CD4-positive, CD25-positive, alpha-beta regulatory T cell (primary cell): Measurements from ENCODE around the gene TMEM169. TPM values are rescaled to one million over a fixed set of nuclear protein-coding genes. Genes with fewer than 3 reads are reported as not detected.
"Not testable (repeated sequence)": the region's sequence is repeated elsewhere in the genome, so short reads cannot be mapped to it uniquely, and the experiment has no call there.

Source experiments
- ATAC-seq, 2 donors: fragments of 150-1000 bp; cut with Tn5 transposase; one replicate each; pipeline ENCODE4 v1.10.0; 2021; ENCODE audit warnings: low read depth in 2 of 2, moderate number of reproducible peaks in 2 of 2, moderate library complexity in 1 of 2
- DNase-seq, 3 donors: peaks; one replicate each; pipeline versions ENCODE4 v3.0.0 to v3.0.0-alpha.2; 2012 to 2022; ENCODE audit warnings: mixed read lengths in 1 of 3
- H3K27ac ChIP-seq: one replicate; pipeline ENCODE4 v1.7.0; 2013; ENCODE audit warnings: mild to moderate bottlenecking, low read length; ENCODE audit not compliant: insufficient read depth, poor library complexity, severe bottlenecking
- H3K27me3 ChIP-seq: one replicate; pipeline ENCODE4 v1.7.0; 2013; ENCODE audit warnings: low read length; ENCODE audit not compliant: control insufficient read depth, insufficient read depth
- H3K36me3 ChIP-seq: one replicate; pipeline ENCODE4 v1.7.0; 2013; ENCODE audit warnings: mild to moderate bottlenecking, low read length, moderate library complexity; ENCODE audit not compliant: control insufficient read depth, insufficient read depth
- H3K4me1 ChIP-seq: 2 replicates; pipeline ENCODE4 v1.7.0; 2013; ENCODE audit warnings: mild to moderate bottlenecking, low read length; ENCODE audit not compliant: insufficient read depth, control insufficient read depth, poor library complexity, severe bottlenecking
- H3K4me3 ChIP-seq: one replicate; pipeline ENCODE4 v1.7.0; 2013; ENCODE audit warnings: low read depth, mild to moderate bottlenecking, low read length, moderate library complexity
- H3K9me3 ChIP-seq, 2 experiments: 1 replicate in 1 of 2; 2 replicates in 1 of 2; pipeline ENCODE4 v1.7.0; 2013; ENCODE audit warnings: low read length in 2 of 2, mild to moderate bottlenecking in 1 of 2, moderate library complexity in 1 of 2; ENCODE audit not compliant: control insufficient read depth in 2 of 2
- H3K27ac Mint-ChIP-seq, 3 donors: one replicate each; pipeline ENCODE4 v1.8.0; 2020 to 2022; ENCODE audit warnings: mild to moderate bottlenecking in 3 of 3, mixed read lengths in 3 of 3, moderate library complexity in 2 of 3
- H3K27me3 Mint-ChIP-seq: one replicate; pipeline ENCODE4 v1.8.0; 2022; ENCODE audit warnings: mild to moderate bottlenecking, mixed read lengths
- H3K36me3 Mint-ChIP-seq: one replicate; pipeline ENCODE4 v1.8.0; 2020; ENCODE audit warnings: mixed read lengths
- H3K4me1 Mint-ChIP-seq, 4 donors: one replicate each; pipeline ENCODE4 v1.8.0; 2020 to 2022; ENCODE audit warnings: mixed read lengths in 4 of 4, mild to moderate bottlenecking in 1 of 4
- H3K4me3 Mint-ChIP-seq, 4 donors: one replicate each; pipeline ENCODE4 v1.8.0; 2020 to 2022; ENCODE audit warnings: mild to moderate bottlenecking in 4 of 4, mixed read lengths in 4 of 4, moderate library complexity in 3 of 4
- H3K9me3 Mint-ChIP-seq, 7 donors: one replicate each; pipeline ENCODE4 v1.8.0; 2020 to 2022; ENCODE audit warnings: mixed read lengths in 7 of 7, mild to moderate bottlenecking in 3 of 7, moderate library complexity in 2 of 7
- polyA plus RNA-seq, 4 donors: library from polyadenylated mRNA; unstranded; fragments of 300-500 nt; fragmentation: Illumina TruSeq; gene quantifications; one replicate each; pipeline ENCODE4 v1.2.3, GENCODE V29; 2021
- total RNA-seq: library from RNA; stranded (reverse); gene quantifications from one replicate; pipeline ENCODE4 v1.2.3, GENCODE V29; 2022

Gene TMEM169
- total and polyA plus RNA-seq, 5 donors from 2014 or later = 4.6 to 12.8 (median 8.0) TPM

GRCh38 chr2:216072473-216072872 lies 9.2 kb upstream of the TMEM169 start:
- Histone ChIP-seq H3K27me3 (no peaks in the 10 kb centered on the region), H3K4me1 (peaks cover 25% of the 10 kb centered on the region), H3K9me3 (no peaks in the 10 kb centered on the region), H3K27ac (no peak overlapping the region), H3K36me3 (peaks cover 28% of the 10 kb centered on the region), H3K4me3 (no peak overlapping the region)
- Mint-ChIP-seq H3K27me3 (no peaks in the 10 kb centered on the region), H3K4me1 (peaks cover 18 to 55% (median 46%) of the 10 kb centered on the region in 4 donors), H3K4me3 (no peak overlapping the region), H3K9me3 (no peaks in the 10 kb centered on the region), H3K36me3 (peaks cover 11% of the 10 kb centered on the region), H3K27ac (no peak overlapping the region)
- DNase-seq (no peak), ATAC-seq (no peak)

- no peak overlapping the region for H3K27ac ChIP-seq
- H3K36me3 ChIP-seq = peaks cover 28% of the 10 kb centered on the region
- no peaks in the 10 kb centered on the region for H3K9me3 ChIP-seq
- no peak overlapping the region for H3K4me3 ChIP-seq
- no peaks in the 10 kb centered on the region for H3K27me3 ChIP-seq
- no peaks in the 10 kb centered on the region for H3K27me3 Mint-ChIP-seq
- no peak overlapping the region for H3K4me3 Mint-ChIP-seq
- ATAC-seq = no peak
- peaks cover 11% of the 10 kb centered on the region for H3K36me3 Mint-ChIP-seq
- H3K27ac Mint-ChIP-seq = peak overlapping the region in 2 of 3 donors; percentile 18 to 71
- DNase-seq = no peak
- H3K4me1 Mint-ChIP-seq = peaks cover 12 to 53% (median 41%) of the 10 kb centered on the region in 4 donors
- H3K4me1 ChIP-seq = peaks cover 20% of the 10 kb centered on the region
- no peaks in the 10 kb centered on the region for H3K9me3 Mint-ChIP-seq
Measured at GRCh38 chr2:216073773-216074172, 7.9 kb upstream of the TMEM169 start.

GRCh38 chr2:216074380-216074779 lies 7.3 kb upstream of the TMEM169 start:
- no peaks in the 10 kb centered on the region for H3K9me3 Mint-ChIP-seq
- Histone ChIP-seq H3K36me3 (peaks cover 28% of the 10 kb centered on the region), H3K4me3 (peak overlapping the region; percentile 30), H3K27ac (no peak overlapping the region), H3K27me3 (no peaks in the 10 kb centered on the region), H3K9me3 (no peaks in the 10 kb centered on the region), H3K4me1 (peaks cover 24% of the 10 kb centered on the region)
- H3K4me1 Mint-ChIP-seq = peaks cover 12 to 52% (median 39%) of the 10 kb centered on the region in 4 donors
- H3K4me3 Mint-ChIP-seq = peak overlapping the region in 1 of 4 donors; percentile 35
- ATAC-seq = no peak
- peak overlapping the region in 2 of 3 donors; percentile 18 to 71 for H3K27ac Mint-ChIP-seq
- DNase-seq = no peak
- H3K27me3 Mint-ChIP-seq = no peaks in the 10 kb centered on the region
- H3K36me3 Mint-ChIP-seq = peaks cover 7% of the 10 kb centered on the region

GRCh38 chr2:216074794-216075193 lies 6.9 kb upstream of the TMEM169 start:
- Histone ChIP-seq H3K27me3 (no peaks in the 10 kb centered on the region), H3K27ac (no peak overlapping the region), H3K4me1 (peaks cover 24% of the 10 kb centered on the region), H3K9me3 (no peaks in the 10 kb centered on the region), H3K36me3 (peaks cover 28% of the 10 kb centered on the region), H3K4me3 (peak overlapping the region; percentile 30)
- H3K4me3 Mint-ChIP-seq = peak overlapping the region in 1 of 4 donors; percentile 23
- ATAC-seq (no peak), DNase-seq (no peak)
- H3K27ac Mint-ChIP-seq = no peak overlapping the region
- H3K27me3 Mint-ChIP-seq = no peaks in the 10 kb centered on the region
- peaks cover 7% of the 10 kb centered on the region for H3K36me3 Mint-ChIP-seq
- no peaks in the 10 kb centered on the region for H3K9me3 Mint-ChIP-seq
- H3K4me1 Mint-ChIP-seq = peaks cover 12 to 51% (median 38%) of the 10 kb centered on the region in 4 donors

GRCh38 chr2:216075510-216076485 lies 5.9 kb upstream of the TMEM169 start:
- Mint-ChIP-seq H3K4me1 (peaks cover 18 to 57% (median 42%) of the 10 kb centered on the region in 4 donors), H3K27me3 (no peaks in the 10 kb centered on the region), H3K27ac (peak overlapping the region in 2 of 3 donors; percentile 11 to 37), H3K4me3 (peak overlapping the region in 3 of 4 donors; percentile 7 to 40 (median 18)), H3K9me3 (no peaks in the 10 kb centered on the region), H3K36me3 (peaks cover 4% of the 10 kb centered on the region)
- DNase-seq (no peak), ATAC-seq (no peak)
- H3K27me3 ChIP-seq = no peaks in the 10 kb centered on the region
- no peak overlapping the region for H3K4me3 ChIP-seq
- no peak overlapping the region for H3K27ac ChIP-seq
- H3K4me1 ChIP-seq = peaks cover 33% of the 10 kb centered on the region
- peaks cover 26% of the 10 kb centered on the region for H3K36me3 ChIP-seq
- H3K9me3 ChIP-seq = no peaks in the 10 kb centered on the region

- Histone ChIP-seq H3K9me3 (no peaks in the 10 kb centered on the region), H3K4me3 (peak overlapping the region; percentile 52), H3K27me3 (no peaks in the 10 kb centered on the region), H3K4me1 (peaks cover 55% of the 10 kb centered on the region), H3K36me3 (peaks cover 8% of the 10 kb centered on the region), H3K27ac (no peak overlapping the region)
- DNase-seq = no peak
- Mint-ChIP-seq H3K27me3 (no peaks in the 10 kb centered on the region), H3K4me3 (peak overlapping the region; percentile 39 to 80 (median 66)), H3K4me1 (peaks cover 25 to 75% (median 52%) of the 10 kb centered on the region in 4 donors), H3K27ac (no peak overlapping the region), H3K36me3 (no peaks in the 10 kb centered on the region), H3K9me3 (no peaks in the 10 kb centered on the region)
- no peak for ATAC-seq
Measured at GRCh38 chr2:216078776-216079175, 2.9 kb upstream of the TMEM169 start.

- H3K36me3 ChIP-seq, H3K27me3 ChIP-seq, H3K36me3 Mint-ChIP-seq, DNase-seq, H3K27me3 Mint-ChIP-seq, ATAC-seq, H3K9me3 ChIP-seq, H3K9me3 Mint-ChIP-seq: not testable (repeated sequence)
- Histone ChIP-seq H3K27ac (peak overlapping the region; percentile 82), H3K4me1 (peaks cover 57% of the 10 kb centered on the region), H3K4me3 (peak overlapping the region; percentile 88)
- Mint-ChIP-seq H3K27ac (peak overlapping the region in 2 of 3 donors; percentile 49 to 90), H3K4me1 (peaks cover 22 to 74% (median 52%) of the 10 kb centered on the region in 4 donors), H3K4me3 (peak overlapping the region; percentile 10 to 98 (median 92))
Measured at GRCh38 chr2:216080048-216080447, 1.7 kb upstream of the TMEM169 start.
